Germinal center (tissue), 1 donor: ENCODE data around the gene UTP25.
"Not testable (repeated sequence)": the region's sequence is repeated elsewhere in the genome, so short reads cannot be mapped to it uniquely, and the experiment has no call there.

Source experiments
- DNase-seq: peaks from one replicate; pipeline ENCODE4 v3.0.0; 2012; ENCODE audit warnings: mixed read lengths, low spot score

The UTP25 gene

GRCh38 chr1:209876078-209876800, 48.5 kb downstream of the UTP25 start:
- no peak for DNase-seq

GRCh38 chr1:209877087-209877764, 49.5 kb downstream of the UTP25 start:
- no peak for DNase-seq

DNA sequence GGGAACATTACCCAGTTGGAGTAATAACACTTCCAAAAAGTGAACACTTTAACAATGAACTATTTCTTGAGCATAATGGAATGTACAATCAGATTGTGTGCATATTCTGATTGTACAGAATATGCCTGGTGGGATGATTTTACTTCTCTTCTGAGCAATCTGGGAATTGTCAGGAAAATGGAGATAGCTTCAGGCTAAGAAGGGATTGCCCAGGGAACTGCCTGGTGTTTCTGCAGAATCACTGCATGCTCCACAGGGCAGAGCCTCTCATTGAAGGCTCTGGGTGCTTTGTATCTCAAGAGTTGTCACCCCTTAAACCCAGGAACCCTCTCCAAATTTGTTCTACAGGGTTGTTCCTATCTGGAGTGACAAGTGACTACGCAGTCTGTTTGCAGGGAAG, 51.2 kb downstream of the UTP25 start:
- no peak for DNase-seq

- no peak for DNase-seq
Measured at GRCh38 chr1:209879539-209879938, 51.8 kb downstream of the UTP25 start.

DNA sequence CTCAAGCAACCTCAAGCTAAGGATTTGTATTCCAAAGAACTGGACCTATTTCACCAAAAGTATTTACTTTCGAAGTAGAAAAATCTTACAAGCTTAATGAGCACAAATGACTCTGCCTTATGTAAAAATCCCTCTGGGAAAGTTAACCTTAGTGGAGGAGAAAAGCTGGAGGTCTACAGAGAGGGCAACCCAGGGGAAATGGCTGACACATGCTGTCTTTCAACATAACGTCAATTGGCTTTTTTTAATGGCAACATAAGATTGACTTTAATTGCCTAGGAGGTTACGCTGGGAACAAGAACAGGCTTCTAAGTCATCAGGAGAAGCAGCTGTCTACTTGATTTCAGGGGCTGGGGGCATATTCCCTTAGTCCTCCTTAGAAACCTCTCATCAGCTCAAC, 52.3 kb downstream of the UTP25 start:
- no peak for DNase-seq

DNA sequence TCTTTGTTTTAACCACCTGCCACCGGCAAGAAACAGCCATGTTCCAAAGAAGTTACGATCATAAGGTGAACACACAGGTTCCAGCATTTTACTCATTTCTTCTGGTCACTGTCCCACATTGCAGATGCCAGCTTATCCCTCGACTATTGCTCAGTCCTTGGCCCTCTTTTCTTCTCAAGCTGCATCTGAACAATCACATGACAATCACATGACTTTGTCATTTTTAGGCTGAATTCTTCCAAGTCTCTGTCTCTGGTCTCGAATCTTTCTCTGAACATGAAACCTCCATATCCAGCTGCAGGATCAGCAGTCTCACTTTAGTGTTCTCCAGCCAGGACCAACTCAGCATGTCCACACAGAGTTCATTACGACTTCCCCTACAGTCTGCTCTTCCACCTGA, 53.8 kb downstream of the UTP25 start:
- DNase-seq, result no peak

GRCh38 chr1:209882286-209882685, 54.5 kb downstream of the UTP25 start:
- DNase-seq, result no peak

DNA sequence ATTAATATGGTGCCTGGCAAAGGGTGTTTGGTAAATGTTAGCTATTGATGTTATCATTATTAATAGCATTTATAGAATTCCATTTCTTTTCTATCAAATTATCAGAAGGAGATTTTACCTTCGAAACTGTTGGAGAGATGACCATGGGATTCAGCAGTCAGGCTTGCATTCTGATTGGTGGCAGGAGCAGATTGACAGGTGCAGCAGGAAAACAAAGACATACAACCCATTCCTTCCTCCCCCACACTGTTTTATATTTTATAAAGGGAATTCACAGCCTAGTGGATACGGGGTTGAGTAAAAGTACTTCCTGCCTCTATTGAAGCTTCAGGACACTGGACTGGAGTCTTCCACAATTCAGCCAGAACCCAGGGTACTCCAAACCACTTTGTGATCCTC, 55.2 kb downstream of the UTP25 start:
- DNase-seq, result no peak

GRCh38 chr1:209883341-209883971, 55.7 kb downstream of the UTP25 start:
- DNase-seq, result no peak

DNA sequence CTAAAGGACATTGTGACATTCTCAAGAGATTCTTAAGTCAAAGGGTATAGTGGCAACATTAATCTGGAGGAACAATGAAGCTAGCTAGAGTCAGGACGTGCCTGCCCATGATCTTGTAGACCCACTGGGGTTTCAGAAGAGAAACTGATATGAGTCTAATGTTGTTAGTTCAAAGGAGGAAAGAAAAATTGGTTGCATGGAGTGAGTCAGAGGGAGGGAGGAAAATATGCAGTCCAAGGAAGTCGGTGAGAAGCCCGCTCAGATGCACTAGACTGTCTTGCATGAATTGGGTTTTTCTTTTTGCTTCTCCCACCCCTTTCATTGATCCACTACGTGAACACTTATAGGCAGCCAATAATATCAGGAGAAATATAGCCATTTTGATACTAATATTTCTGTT, 56.5 kb downstream of the UTP25 start:
- no peak for DNase-seq

DNA sequence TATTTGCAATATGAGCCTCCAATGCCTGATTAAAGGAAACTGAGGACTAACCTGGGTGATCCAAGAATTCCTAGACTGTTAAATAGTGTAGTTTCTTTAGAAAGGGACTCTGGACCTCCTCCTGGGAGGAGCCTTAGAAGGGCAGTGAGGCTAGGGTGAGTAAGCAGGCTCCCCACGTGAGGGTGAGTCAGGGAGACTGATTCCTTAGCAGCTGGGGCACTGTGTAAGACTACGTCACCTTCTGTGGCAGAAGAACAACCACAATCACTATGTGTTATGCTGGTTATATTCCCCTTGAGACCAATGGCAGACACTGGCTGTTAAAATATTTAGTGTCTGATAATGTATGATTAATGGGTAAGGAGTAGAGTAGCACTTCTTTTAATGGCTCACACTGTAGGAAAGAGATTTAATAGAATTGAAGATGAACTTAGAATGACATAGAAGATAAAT, 56.9 kb downstream of the UTP25 start:
- DNase-seq, result no peak

GRCh38 chr1:209885403-209886218, 57.8 kb downstream of the UTP25 start:
- no peak for DNase-seq

GRCh38 chr1:209886219-209886536, 58.4 kb downstream of the UTP25 start:
- DNase-seq, result no peak

GRCh38 chr1:209888291-209889076, 60.7 kb downstream of the UTP25 start:
- not testable (repeated sequence) for DNase-seq

GRCh38 chr1:209889077-209889418, 61.3 kb downstream of the UTP25 start:
- no peak for DNase-seq

DNA sequence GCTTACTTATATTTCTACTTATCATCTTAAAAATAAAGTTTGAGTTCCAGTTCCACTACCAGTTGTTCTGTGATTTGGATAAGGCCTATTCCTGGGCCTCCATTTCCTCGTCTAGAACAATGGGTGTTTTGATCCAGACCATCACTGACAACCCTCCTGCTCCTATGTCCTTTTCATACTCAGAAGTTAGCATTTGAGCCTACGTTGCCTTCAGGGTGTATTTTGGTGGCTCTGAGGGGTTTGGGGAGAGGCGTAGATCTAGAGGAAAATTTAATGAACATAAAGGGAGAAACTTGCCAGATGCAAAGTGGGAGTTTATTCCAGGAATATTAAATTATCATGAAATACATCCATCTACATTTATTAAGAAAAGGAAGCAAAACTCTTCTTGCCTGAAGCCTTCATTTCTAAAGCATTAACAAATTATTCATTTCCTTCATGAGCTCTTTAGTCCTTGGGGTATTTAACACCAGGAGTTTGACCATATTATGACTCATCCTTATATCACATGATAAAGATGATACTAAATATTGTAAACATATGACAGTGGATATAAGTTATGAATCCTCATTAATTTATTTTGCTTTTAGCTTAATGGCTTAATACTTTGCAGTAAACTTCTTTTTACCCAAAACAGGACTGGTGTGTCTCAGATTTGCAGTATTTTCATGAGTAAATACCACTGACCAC, 63.0 kb downstream of the UTP25 start:
- DNase-seq, result no peak

DNA sequence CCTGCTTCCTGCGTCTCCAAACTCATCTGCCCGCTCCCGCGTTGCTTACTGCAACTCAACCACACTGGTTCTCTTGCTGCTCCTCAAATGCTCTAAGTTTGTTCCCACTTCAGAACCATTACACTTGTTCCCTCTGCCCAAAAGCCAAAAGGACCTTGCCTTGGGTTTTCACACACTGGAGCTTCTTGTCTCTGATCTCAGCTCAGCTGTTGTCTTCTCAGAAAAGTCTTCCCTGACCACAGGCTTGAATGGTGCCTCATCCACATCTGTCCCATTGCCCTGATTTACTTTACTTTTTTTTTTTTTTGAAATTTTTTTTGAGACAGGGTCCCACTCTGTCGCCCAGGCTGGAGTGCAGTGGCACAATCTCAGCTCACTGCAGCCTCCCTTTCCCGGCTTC, 66.0 kb downstream of the UTP25 start:
- DNase-seq, result no peak

DNA sequence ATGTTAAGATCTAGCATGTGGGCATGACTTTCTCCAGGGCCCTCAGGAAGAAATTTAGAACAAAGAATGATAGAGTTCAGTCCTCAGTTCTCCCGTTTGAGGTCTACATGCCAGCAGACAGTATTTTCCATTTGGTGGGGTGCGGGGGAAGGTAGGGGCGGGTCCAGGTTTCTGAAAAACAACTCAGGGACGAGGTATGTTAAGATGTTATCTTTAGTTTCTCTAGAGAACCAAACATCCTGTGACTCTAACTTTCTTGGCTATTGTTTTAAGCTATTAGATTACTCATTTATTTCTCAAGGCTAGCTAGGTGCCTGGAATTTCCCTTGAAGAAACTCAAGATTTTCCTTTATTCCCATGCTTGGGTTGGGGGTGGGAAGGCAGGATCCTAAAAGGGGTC, 67.9 kb downstream of the UTP25 start:
- no peak for DNase-seq

- no peak for DNase-seq
Measured at GRCh38 chr1:209896346-209896745, 68.6 kb downstream of the UTP25 start.

- not testable (repeated sequence) for DNase-seq
Measured at GRCh38 chr1:209898271-209898670, 70.5 kb downstream of the UTP25 start.

DNA sequence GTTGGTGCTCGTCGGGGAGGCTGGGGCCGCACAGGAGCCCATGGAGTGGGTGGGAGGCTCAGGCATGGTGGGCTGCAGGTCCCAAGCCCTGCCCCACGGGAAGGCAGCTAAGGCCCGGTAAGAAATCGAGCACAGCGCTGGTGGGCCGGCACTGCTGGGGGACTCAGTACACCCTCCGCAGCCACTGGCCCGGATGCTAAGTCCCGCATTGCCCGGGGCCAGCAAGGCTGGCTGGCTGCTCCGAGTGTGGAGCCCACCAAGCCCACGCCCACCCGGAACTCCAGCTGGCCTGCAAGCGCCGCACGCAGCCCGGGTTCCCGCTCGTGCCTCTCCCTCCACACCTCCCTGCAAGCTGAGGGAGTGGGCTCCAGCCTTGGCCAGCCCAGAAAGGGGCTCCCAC, 71.1 kb downstream of the UTP25 start:
- not testable (repeated sequence) for DNase-seq
